ENCODE data around the gene WDR43.

WDR43 gene

GRCh38 chr2:28993206-28993960, 98.9 kb downstream of the WDR43 start:
- no peak for DNase-seq (ENCODE audit: low spot score)

- DNase-seq (ENCODE audit: low spot score), result no peak
Measured at GRCh38 chr2:28994074-28994473, 99.6 kb downstream of the WDR43 start.

DNA sequence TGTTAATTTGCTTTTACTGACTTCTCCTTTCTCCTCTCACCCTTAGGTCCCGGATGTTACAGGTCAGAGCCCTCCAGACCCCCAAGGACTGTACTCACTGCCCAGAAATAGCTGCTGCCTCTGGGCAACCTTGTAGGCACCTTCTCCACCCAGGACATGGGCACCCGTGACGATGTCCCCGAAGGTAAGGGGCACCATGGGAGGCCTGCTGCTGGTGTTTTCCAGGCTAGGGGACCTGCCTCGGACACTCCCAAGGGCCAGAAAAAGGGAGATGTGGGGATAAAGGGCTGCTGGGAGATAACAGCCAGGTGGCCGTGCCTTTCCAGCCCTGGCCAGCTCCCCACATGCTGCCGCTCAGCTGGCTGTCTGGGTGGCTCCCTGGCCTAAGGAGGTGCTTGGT, 100.2 kb downstream of the WDR43 start:
- no peak for DNase-seq (ENCODE audit: low spot score)

DNA sequence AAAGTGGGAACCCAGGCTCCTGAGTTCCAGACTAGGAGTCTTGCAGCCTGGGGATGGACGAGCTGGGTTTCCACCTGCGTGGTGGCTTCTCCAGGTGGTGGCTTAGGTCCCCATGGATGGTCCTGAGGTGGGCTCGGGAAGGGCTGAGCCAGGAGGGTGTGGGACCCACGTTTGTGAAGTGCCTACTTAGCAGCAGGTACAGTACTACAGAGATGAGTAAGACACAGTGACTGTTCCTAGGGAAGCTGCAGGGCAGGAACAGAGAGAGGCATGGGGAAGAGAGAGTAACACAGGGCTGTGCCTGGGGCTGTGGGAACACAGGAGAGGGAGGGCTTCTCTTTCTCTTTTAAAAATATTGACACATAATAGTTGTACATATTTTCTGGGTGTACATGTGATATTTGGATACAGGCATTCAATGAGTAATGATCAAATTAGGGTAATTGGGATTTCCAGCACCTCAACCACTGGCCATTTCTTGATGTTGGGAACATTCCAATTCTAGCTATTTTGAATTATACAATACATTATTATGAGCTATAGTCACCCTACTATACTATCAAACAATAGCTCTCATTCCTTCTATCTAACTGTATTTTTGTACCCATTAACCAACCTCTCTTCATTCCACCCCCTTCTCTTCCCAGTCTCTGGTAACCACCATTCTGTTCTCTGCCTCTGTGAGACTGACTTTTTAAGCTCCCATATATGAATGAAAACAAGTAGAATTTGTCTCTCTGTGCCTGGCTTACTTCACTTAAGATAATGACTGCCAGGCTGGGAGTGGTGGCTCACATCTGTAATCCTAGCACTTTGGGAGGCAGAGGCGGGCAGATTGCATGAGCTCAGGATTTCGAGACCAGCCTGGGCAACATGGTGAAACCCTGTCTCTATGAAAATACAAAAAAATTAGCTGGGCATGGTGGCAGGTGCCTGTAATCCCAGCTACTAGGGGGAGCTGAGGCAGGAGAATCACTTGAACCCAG, 101.6 kb downstream of the WDR43 start:
- no peak for DNase-seq (ENCODE audit: low spot score)

DNA sequence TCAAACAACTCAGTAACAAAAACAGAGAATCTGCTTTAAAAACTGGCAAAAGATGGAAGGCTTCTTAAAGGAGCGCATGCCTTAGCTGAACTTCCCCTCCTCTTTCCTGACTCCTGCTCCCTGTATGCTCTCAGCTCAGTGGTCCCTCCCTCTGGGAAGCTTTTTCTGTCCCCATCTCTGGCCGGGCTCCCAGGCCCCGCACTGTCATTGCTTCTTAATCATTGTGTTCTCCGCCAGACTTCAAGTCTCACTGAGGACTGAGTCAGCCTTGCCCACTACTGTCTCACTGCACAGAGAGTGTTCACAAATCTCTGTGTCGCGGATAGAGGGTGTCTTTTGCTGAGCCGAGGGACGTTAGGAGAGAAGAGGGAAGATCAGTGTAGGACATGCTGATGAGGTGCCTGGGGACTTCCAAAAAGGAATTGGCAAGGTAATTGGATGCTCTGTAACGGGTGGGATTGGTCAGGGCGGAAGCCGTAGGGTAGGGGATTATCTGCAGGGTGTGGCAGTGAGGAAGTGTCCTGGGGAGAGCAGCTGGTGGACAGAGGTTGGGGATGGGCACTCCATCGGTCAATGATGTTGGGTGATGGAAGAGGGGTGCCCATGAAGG, 102.9 kb downstream of the WDR43 start:
- no peak for DNase-seq (ENCODE audit: low spot score)

All from HuH-7 (cell line).